Smooth muscle cell (in vitro differentiated cells): ENCODE measurements around the gene KCTD21. TPM values are rescaled to one million over a fixed set of nuclear protein-coding genes. Genes with fewer than 3 reads are reported as not detected.

Experiments used
- DNase-seq: peaks from one replicate; lab custom pipeline; 2025; ENCODE audit not compliant: unreplicated experiment; lab: John Stamatoyannopoulos, UW
- H2AFZ ChIP-seq: fragments of 200-600 bp; sonication (generic); 2 replicates; pipeline ENCODE4 v1.6.0; 2016; ENCODE audit warnings: antibody characterized with exemption, low read depth, mild to moderate bottlenecking
- H3F3A ChIP-seq: fragments of 200-600 bp; sonication (generic); 2 replicates; pipeline ENCODE4 v1.6.0; 2017; ENCODE audit warnings: antibody characterized with exemption, low read depth
- H3K27ac ChIP-seq: fragments of 200-600 bp; sonication (generic); 2 replicates; pipeline ENCODE4 v1.5.1; 2016; ENCODE audit warnings: low read depth, mild to moderate bottlenecking
- H3K27me3 ChIP-seq: fragments of 200-600 bp; sonication (generic); 2 replicates; pipeline ENCODE4 v1.6.1; 2016; ENCODE audit warnings: low read depth, mild to moderate bottlenecking
- H3K36me3 ChIP-seq: fragments of 200-600 bp; sonication (generic); 2 replicates; pipeline ENCODE4 v1.5.1; 2016; ENCODE audit warnings: low read depth
- H3K4me1 ChIP-seq: fragments of 200-600 bp; sonication (generic); 2 replicates; pipeline ENCODE4 v1.5.1; 2016; ENCODE audit warnings: low read depth
- H3K4me2 ChIP-seq: fragments of 200-600 bp; sonication (generic); 2 replicates; pipeline ENCODE4 v1.6.0; 2016; ENCODE audit warnings: mild to moderate bottlenecking
- H3K4me3 ChIP-seq: fragments of 200-600 bp; sonication (generic); 2 replicates; pipeline ENCODE4 v1.5.1; 2016; ENCODE audit warnings: mild to moderate bottlenecking
- H3K79me2 ChIP-seq: fragments of 200-600 bp; sonication (generic); 2 replicates; pipeline ENCODE4 v1.6.0; 2016; ENCODE audit warnings: low read depth, mild to moderate bottlenecking
- H3K9ac ChIP-seq: fragments of 200-600 bp; sonication (generic); 2 replicates; pipeline ENCODE4 v1.6.0; 2016; ENCODE audit warnings: low read depth
- H3K9me3 ChIP-seq: fragments of 200-600 bp; sonication (generic); replicated peaks from 2 replicates; pipeline ENCODE4 v1.5.1; 2016; ENCODE audit warnings: low read depth
- H4K20me1 ChIP-seq: fragments of 200-600 bp; sonication (generic); 2 replicates; pipeline ENCODE4 v1.6.0; 2016; ENCODE audit warnings: low read depth
- CTCF ChIP-seq: fragments of 200-600 bp; sonication (generic); IDR thresholded peaks from 2 replicates; pipeline ENCODE4 v1.5.1; 2017; ENCODE audit warnings: borderline replicate concordance, mild to moderate bottlenecking, antibody characterized with exemption; ENCODE audit not compliant: insufficient read depth, poor library complexity, severe bottlenecking
- WGBS: methylation state at CpG from one replicate; pipeline ENCODE4 v1.1.7; 2016; ENCODE audit warnings: low lambda C conversion rate; 5-methylcytosine and 5-hydroxymethylcytosine counted together
- polyA plus RNA-seq: library from polyadenylated mRNA; unstranded; fragments of >200 nt; fragmentation: Nextera tagmentation; extraction: Ambion mirVana; gene quantifications from 2 replicates; pipeline ENCODE4 v1.2.1, GENCODE V29; 2016
- total RNA-seq: library from RNA; depleted of rRNA; stranded (reverse); fragments of >200 nt; gene quantifications from 2 replicates; pipeline ENCODE4 v1.2.3, GENCODE V29; 2014

The KCTD21 gene
- total and polyA plus RNA-seq, 2 experiments from 2014 or later: 4.9 to 23.5 TPM

- peaks cover 27% of the 10 kb centered on the region for H3K79me2 ChIP-seq
- H3K9me3 ChIP-seq: no peaks in the 10 kb centered on the region
- peak overlapping the region; percentile 80 for H3K27ac ChIP-seq
- H2AFZ ChIP-seq: no peak overlapping the region
- WGBS: 94% methylated on average over 4 of the region's 4 CpGs
- H3K9ac ChIP-seq: peak overlapping the region; percentile 94
- H3K4me2 ChIP-seq: peak overlapping the region; percentile 90
- H4K20me1 ChIP-seq: no peaks in the 10 kb centered on the region
- DNase-seq: no peak
- H3K36me3 ChIP-seq: no peaks in the 10 kb centered on the region
- H3K4me1 ChIP-seq: peaks cover 11% of the 10 kb centered on the region
- H3K4me3 ChIP-seq: peak overlapping the region; percentile 89
- H3F3A ChIP-seq: no peaks in the 10 kb centered on the region
- no peak for TF ChIP-seq CTCF
- no peaks in the 10 kb centered on the region for H3K27me3 ChIP-seq
Observed at GRCh38 chr11:78138291-78138690, 50.1 kb downstream of the KCTD21 start.

DNA sequence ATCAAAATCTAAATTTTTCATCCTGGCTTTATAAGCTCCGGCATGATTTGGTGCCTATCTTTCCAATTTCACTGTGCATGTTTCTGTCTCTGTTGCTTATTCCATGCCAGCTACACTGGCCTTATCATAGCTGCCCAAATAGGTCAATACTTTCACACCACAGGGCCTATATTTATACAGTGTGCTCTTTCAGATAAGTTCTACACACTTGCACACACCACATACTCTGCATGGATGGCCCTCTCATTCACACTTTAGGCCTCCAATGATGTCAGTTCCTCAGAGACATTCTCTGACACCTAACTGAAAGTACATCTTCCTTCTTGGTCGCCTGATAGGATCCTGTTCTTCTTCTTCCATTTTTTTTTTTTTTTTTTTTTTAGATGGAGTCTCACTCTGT lies 56.0 kb downstream of the KCTD21 start:
- Histone ChIP-seq H3K4me3 (no peak overlapping the region), H3F3A (no peaks in the 10 kb centered on the region), H3K36me3 (no peaks in the 10 kb centered on the region), H4K20me1 (no peaks in the 10 kb centered on the region), H3K27ac (peak overlapping the region; percentile 76), H3K4me2 (no peak overlapping the region), H3K79me2 (peaks cover 21% of the 10 kb centered on the region), H3K9me3 (no peaks in the 10 kb centered on the region), H3K27me3 (no peaks in the 10 kb centered on the region), H3K9ac (no peak overlapping the region), H2AFZ (no peak overlapping the region), H3K4me1 (no peaks in the 10 kb centered on the region)
- no peak for DNase-seq
- WGBS: 98% methylated on average over 2 of the region's 2 CpGs
- no peak for TF ChIP-seq CTCF

DNA sequence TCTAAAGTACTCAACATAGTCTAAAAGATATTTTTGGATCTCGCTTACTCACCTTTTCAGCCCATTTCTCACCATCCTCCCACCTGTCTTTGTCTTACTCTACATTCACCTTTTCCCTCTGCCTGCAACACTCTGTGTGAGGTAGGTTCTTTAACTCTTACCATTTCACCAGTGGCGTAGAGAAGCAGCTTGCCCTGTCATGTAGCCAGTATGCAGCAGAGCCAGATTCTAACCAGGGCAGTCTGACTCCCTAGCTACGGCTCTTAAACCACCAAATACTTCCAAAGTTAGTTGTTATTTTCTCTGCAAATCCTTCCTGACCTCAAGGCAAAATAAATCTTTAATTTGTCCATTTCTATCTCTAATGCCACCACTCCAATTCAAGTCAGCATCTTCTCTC lies 56.5 kb downstream of the KCTD21 start:
- no peaks in the 10 kb centered on the region for H3K36me3 ChIP-seq
- peaks cover 18% of the 10 kb centered on the region for H3K79me2 ChIP-seq
- peak overlapping the region; percentile 76 for H3K27ac ChIP-seq
- H3K4me2 ChIP-seq: no peak overlapping the region
- no peak overlapping the region for H3K4me3 ChIP-seq
- H3K4me1 ChIP-seq: no peaks in the 10 kb centered on the region
- no peaks in the 10 kb centered on the region for H3K27me3 ChIP-seq
- no peaks in the 10 kb centered on the region for H3F3A ChIP-seq
- no peaks in the 10 kb centered on the region for H3K9me3 ChIP-seq
- H3K9ac ChIP-seq: no peak overlapping the region
- H2AFZ ChIP-seq: no peak overlapping the region
- TF ChIP-seq CTCF: no peak
- WGBS: 90% methylated on average over 3 of the region's 3 CpGs
- DNase-seq: no peak
- no peaks in the 10 kb centered on the region for H4K20me1 ChIP-seq

DNA sequence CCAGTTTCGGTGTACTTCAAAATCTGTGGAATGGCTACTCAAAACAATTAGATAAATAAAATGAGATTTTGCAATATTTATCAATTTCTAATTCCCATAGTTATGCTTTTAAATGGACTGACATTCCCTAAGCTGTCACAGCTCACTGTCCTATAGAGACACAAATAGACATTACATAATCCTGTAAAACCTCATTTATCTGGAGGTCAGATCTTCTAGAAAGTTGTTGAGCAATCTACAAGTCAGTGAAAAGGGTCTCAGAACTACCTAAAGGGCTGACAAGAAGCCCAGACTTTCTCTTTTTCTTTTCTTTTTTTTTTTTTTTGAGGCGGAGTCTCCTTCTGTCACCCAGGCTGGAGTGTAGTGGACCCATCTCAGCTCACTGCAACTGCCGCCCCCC lies 61.0 kb downstream of the KCTD21 start:
- Histone ChIP-seq H4K20me1 (no peaks in the 10 kb centered on the region), H3K27me3 (no peaks in the 10 kb centered on the region), H2AFZ (no peak overlapping the region), H3K79me2 (peaks cover 8% of the 10 kb centered on the region), H3K9me3 (no peaks in the 10 kb centered on the region), H3K9ac (no peak overlapping the region), H3K4me2 (no peak overlapping the region), H3K4me1 (no peaks in the 10 kb centered on the region), H3K36me3 (no peaks in the 10 kb centered on the region), H3K4me3 (no peak overlapping the region), H3K27ac (no peak overlapping the region), H3F3A (no peaks in the 10 kb centered on the region)
- 97% methylated on average over 2 of the region's 3 CpGs for WGBS
- TF ChIP-seq CTCF: no peak
- DNase-seq: no peak
